HG03097 (cell line): ENCODE data around the gene SEPTIN11.

Experiments
- ATAC-seq: cut with Tn5 transposase; IDR thresholded peaks from one replicate; pipeline ENCODE4 v1.9.1; 2021; ENCODE audit not compliant: unreplicated experiment, low FRiP score

Gene SEPTIN11

GRCh38 chr4:76977736-76978350, 28.3 kb downstream of the SEPTIN11 start:
- ATAC-seq: no peak

- ATAC-seq: no peak
These were observed 29.7 kb downstream of the SEPTIN11 start for GRCh38 chr4:76979236-76979635.

- ATAC-seq: no peak
These were observed 30.7 kb downstream of the SEPTIN11 start for GRCh38 chr4:76980261-76980660.

GRCh38 chr4:76981644-76982043, 32.1 kb downstream of the SEPTIN11 start:
- no peak for ATAC-seq

- ATAC-seq: no peak
These were observed 33.4 kb downstream of the SEPTIN11 start for GRCh38 chr4:76982638-76983584.

GRCh38 chr4:76984127-76984526, 34.6 kb downstream of the SEPTIN11 start:
- ATAC-seq: peak; percentile 46

- no peak for ATAC-seq
These were observed 35.2 kb downstream of the SEPTIN11 start for GRCh38 chr4:76984788-76985211.

GRCh38 chr4:76987153-76987591, 37.6 kb downstream of the SEPTIN11 start:
- ATAC-seq: no peak

- no peak for ATAC-seq
These were observed 38.1 kb downstream of the SEPTIN11 start for GRCh38 chr4:76987685-76988084.

- ATAC-seq: no peak
These were observed 40.0 kb downstream of the SEPTIN11 start for GRCh38 chr4:76989391-76990061.

GRCh38 chr4:76990288-76991080, 40.9 kb downstream of the SEPTIN11 start:
- ATAC-seq: no peak

GRCh38 chr4:76991161-76991660, 41.7 kb downstream of the SEPTIN11 start:
- no peak for ATAC-seq

- peak; percentile 56 for ATAC-seq
These were observed 44.5 kb downstream of the SEPTIN11 start for GRCh38 chr4:76993787-76994641.

GRCh38 chr4:76995776-76996175, 46.2 kb downstream of the SEPTIN11 start:
- ATAC-seq: no peak

- no peak for ATAC-seq
These were observed 46.9 kb downstream of the SEPTIN11 start for GRCh38 chr4:76996445-76996844.

GRCh38 chr4:76997077-76997476, 47.5 kb downstream of the SEPTIN11 start:
- ATAC-seq: no peak

- ATAC-seq: no peak
These were observed 48.0 kb downstream of the SEPTIN11 start for GRCh38 chr4:76997532-76997931.

GRCh38 chr4:76998251-76998901, 48.8 kb downstream of the SEPTIN11 start:
- no peak for ATAC-seq
